ENCODE results near the gene EIF5.
"Not testable (repeated sequence)": the region's sequence is repeated elsewhere in the genome, so short reads cannot be mapped to it uniquely, and the experiment has no call there.

EIF5 gene

DNA sequence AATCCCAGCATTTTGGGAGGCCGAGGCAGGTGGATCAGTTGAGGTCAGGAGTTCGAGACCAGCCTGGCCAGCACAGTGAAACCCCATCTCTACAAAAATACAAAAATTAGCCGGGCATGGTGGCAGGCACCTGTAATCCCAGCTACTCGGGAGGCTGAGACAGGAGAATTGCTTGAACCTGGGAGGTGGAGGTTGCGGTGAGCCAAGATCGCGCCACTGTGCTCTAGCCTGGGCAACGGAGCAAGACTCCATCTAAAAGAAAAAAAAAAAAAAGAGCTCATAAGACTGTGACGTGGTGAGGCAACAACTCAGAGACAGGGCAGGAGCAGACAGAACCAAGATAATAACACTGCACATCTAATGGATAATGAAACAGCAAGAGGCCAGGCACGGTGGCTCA, 23.5 kb downstream of the EIF5 start:
- not testable (repeated sequence) for H3K36me3 Mint-ChIP-seq; H3K4me1 Mint-ChIP-seq; H3K27ac Mint-ChIP-seq; ATAC-seq (replicated peaks); H3K9me3 Mint-ChIP-seq; H3K4me3 Mint-ChIP-seq; DNase-seq
- peaks cover 16 to 25% of the 10 kb centered on the region in 2 donors for H3K27me3 Mint-ChIP-seq

GRCh38 chr14:103360548-103360947, 26.5 kb downstream of the EIF5 start:
- Mint-ChIP-seq H3K36me3 (peaks cover 2 to 18% of the 10 kb centered on the region in 2 donors), H3K4me3 (no peak overlapping the region), H3K4me1 (peaks cover 0 to 5% of the 10 kb centered on the region in 2 donors), H3K9me3 (peaks cover 14 to 15% of the 10 kb centered on the region in 2 donors), H3K27ac (no peak overlapping the region), H3K27me3 (peaks cover 19 to 28% of the 10 kb centered on the region in 2 donors)
- ATAC-seq (replicated peaks): no peak
- DNase-seq: no peak

- Mint-ChIP-seq H3K9me3 (peaks cover 14 to 15% of the 10 kb centered on the region in 2 donors), H3K27me3 (peaks cover 19 to 22% of the 10 kb centered on the region in 2 donors), H3K27ac (no peak overlapping the region), H3K4me3 (no peak overlapping the region), H3K4me1 (peaks cover 0 to 5% of the 10 kb centered on the region in 2 donors), H3K36me3 (peaks cover 2 to 18% of the 10 kb centered on the region in 2 donors)
- ATAC-seq (replicated peaks) (no peak), DNase-seq (no peak)
These were observed 27.8 kb downstream of the EIF5 start for GRCh38 chr14:103361867-103362266.

GRCh38 chr14:103362780-103363179, 28.7 kb downstream of the EIF5 start:
- Mint-ChIP-seq H3K4me3 (no peak overlapping the region), H3K4me1 (peaks cover 0 to 3% of the 10 kb centered on the region in 2 donors), H3K36me3 (peaks cover 2 to 18% of the 10 kb centered on the region in 2 donors), H3K27ac (no peak overlapping the region), H3K9me3 (peaks cover 14 to 15% of the 10 kb centered on the region in 2 donors), H3K27me3 (peaks cover 20 to 22% of the 10 kb centered on the region in 2 donors)
- ATAC-seq (replicated peaks) (no peak), DNase-seq (no peak)

DNA sequence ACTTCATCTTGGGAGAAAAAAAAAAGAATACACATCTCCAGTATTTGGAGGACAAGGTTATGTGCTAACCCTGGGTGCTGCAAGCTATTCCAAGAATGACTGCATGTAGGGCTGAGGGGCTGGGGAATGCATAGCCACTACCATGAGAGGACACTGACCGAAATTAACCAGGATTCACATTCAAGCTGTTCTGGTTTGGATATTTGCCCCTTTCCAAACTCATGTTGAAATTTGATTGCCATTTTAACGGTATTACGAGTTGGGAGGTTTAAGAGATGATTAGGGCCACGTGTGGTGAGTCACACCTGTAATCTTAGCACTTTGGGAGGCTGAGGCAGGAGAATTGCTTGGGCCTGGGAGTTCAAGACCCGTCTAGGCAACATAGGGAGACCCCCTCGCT, 32.7 kb downstream of the EIF5 start:
- DNase-seq (no peak), ATAC-seq (replicated peaks) (no peak)
- Mint-ChIP-seq H3K27ac (no peak overlapping the region), H3K9me3 (peaks cover 7 to 11% of the 10 kb centered on the region in 2 donors), H3K36me3 (peaks cover 2 to 14% of the 10 kb centered on the region in 2 donors), H3K4me1 (no peaks in the 10 kb centered on the region), H3K27me3 (peaks cover 17 to 19% of the 10 kb centered on the region in 2 donors), H3K4me3 (no peak overlapping the region)

DNA sequence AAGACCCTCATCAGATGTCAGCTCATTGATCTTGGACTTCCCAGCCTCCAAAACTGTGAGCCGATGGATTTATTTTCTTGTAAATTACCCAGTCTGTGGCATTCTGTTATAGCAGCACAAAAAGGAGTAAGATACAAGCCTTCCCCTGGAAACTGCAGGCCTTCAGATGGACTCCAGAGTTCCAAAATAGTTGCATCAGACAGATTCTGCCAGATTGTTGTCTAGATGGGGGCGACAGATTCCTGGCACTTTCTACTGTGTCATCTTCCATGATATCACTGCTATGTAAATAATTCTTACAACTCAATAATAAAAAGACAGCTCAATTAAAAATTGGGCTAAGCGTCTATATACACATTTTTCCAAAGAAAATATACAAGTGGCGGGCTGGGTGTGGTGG, 34.0 kb downstream of the EIF5 start:
- no peak overlapping the region for H3K27ac Mint-ChIP-seq
- H3K27me3 Mint-ChIP-seq: peaks cover 15 to 19% of the 10 kb centered on the region in 2 donors
- no peak for DNase-seq
- H3K4me3 Mint-ChIP-seq: no peak overlapping the region
- peaks cover 2 to 8% of the 10 kb centered on the region in 2 donors for H3K36me3 Mint-ChIP-seq
- H3K4me1 Mint-ChIP-seq: no peaks in the 10 kb centered on the region
- peaks cover 6 to 7% of the 10 kb centered on the region in 2 donors for H3K9me3 Mint-ChIP-seq
- ATAC-seq (replicated peaks): no peak

DNA sequence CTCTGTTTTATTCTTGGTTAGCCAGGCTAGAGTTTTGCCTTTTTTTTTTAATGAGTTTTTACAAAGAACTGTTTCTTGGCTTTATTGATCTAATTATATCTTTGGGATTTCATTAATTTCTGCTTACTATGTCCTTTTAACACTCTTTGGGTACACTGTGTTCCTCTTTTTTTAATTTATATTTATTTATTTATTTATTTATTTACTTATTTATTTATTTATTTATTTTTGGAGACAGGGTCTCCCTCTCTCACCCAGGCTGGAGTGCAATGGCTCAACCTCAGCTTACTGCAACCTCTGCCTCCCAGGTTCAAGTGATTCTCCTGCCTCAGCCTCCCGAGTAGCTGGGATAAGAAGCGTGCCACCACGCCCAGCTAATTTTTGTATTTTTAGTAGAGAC, 36.0 kb downstream of the EIF5 start:
- Mint-ChIP-seq H3K9me3 (no peaks in the 10 kb centered on the region), H3K4me1 (no peaks in the 10 kb centered on the region), H3K36me3 (no peaks in the 10 kb centered on the region), H3K4me3 (no peak overlapping the region), H3K27ac (no peak overlapping the region), H3K27me3 (peaks cover 17 to 20% of the 10 kb centered on the region in 2 donors)
- DNase-seq: no peak
- no peak for ATAC-seq (replicated peaks)

- H3K4me3 Mint-ChIP-seq: no peak overlapping the region
- H3K27ac Mint-ChIP-seq: no peak overlapping the region
- no peaks in the 10 kb centered on the region for H3K36me3 Mint-ChIP-seq
- ATAC-seq (replicated peaks) (no peak), DNase-seq (no peak)
- peaks cover 17 to 20% of the 10 kb centered on the region in 2 donors for H3K27me3 Mint-ChIP-seq
- H3K9me3 Mint-ChIP-seq: no peaks in the 10 kb centered on the region
- no peaks in the 10 kb centered on the region for H3K4me1 Mint-ChIP-seq
These were observed 38.0 kb downstream of the EIF5 start for GRCh38 chr14:103372017-103372416.

DNA sequence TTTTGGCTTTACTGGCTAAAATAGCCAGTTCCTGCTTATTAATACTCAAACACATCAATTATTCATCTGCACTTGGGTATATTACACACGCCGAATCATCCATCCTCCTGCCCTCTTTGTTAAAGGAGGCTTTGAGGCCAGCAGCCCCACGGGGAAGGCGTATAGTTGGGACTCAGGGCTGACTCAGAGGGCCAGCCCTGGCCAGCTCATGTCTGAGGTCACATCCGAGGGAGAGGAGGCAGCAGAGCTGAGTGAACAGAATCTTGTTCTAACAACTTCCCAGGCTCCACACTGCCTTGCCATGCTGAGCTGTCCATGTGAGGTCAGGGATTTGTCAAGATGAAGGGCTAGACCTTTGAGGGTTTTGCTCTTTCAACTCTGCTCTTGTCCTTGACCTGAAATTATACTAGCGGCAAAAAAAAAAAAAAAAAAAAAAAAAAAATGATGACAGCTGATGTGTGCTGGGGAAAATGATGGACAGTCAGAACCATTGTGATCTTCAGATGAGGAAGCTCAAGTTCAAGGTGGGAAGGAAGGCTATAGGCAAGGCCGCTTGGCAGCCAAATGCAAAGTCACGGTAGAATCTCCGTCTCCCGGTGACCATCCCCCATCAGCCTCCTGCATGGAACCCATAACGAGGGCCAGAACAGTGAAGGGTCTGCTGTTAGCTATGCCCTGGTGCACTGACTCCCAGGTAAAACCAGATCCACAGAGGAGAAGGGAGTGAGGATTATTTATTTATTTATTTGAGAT, 38.7 kb downstream of the EIF5 start:
- H3K27ac Mint-ChIP-seq: no peak overlapping the region
- H3K9me3 Mint-ChIP-seq: no peaks in the 10 kb centered on the region
- H3K36me3 Mint-ChIP-seq: no peaks in the 10 kb centered on the region

DNA sequence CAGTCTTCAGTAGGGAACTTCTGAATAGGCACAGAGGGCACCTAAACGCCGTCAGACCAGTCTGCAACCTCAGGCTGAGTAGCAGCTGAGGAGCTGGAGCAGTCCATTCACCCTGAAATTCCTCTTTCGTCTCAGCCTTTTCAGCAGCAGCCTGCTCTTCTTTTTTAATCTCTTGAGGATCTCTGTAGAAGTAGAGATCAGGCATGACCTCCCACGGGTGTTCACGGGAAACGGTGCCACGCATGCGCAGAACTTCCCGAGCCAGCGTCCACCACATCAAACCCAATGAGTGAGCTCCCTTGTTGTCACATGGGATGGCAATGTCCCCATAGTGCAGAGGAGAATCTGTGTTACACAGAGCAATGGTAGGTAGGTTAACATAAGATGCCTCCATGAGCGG, 40.1 kb downstream of the EIF5 start:
- no peaks in the 10 kb centered on the region for H3K36me3 Mint-ChIP-seq
- DNase-seq (no peak), ATAC-seq (replicated peaks) (no peak)
- H3K27me3 Mint-ChIP-seq: peaks cover 14 to 27% of the 10 kb centered on the region in 2 donors
- H3K4me1 Mint-ChIP-seq: no peaks in the 10 kb centered on the region
- no peak overlapping the region for H3K27ac Mint-ChIP-seq
- no peaks in the 10 kb centered on the region for H3K9me3 Mint-ChIP-seq
- no peak overlapping the region for H3K4me3 Mint-ChIP-seq

More for the DNA sequence above, 38.7 kb downstream of the EIF5 start:
- DNase-seq: no peak
- ATAC-seq (replicated peaks): no peak
- H3K4me3 Mint-ChIP-seq: no peak overlapping the region
- H3K27me3 Mint-ChIP-seq: peaks cover 17 to 20% of the 10 kb centered on the region in 2 donors
- H3K4me1 Mint-ChIP-seq: no peaks in the 10 kb centered on the region

- no peak overlapping the region for H3K27ac Mint-ChIP-seq
- ATAC-seq (replicated peaks): no peak
- H3K36me3 Mint-ChIP-seq: peaks cover 0 to 2% of the 10 kb centered on the region in 2 donors
- peaks cover 0 to 1% of the 10 kb centered on the region in 2 donors for H3K9me3 Mint-ChIP-seq
- H3K4me1 Mint-ChIP-seq: no peaks in the 10 kb centered on the region
- peaks cover 21 to 45% of the 10 kb centered on the region in 2 donors for H3K27me3 Mint-ChIP-seq
- no peak for DNase-seq
- no peak overlapping the region for H3K4me3 Mint-ChIP-seq
These were observed 43.5 kb downstream of the EIF5 start for GRCh38 chr14:103377522-103378037.

- DNase-seq: no peak
- Mint-ChIP-seq H3K9me3 (peaks cover 0 to 1% of the 10 kb centered on the region in 2 donors), H3K4me1 (no peaks in the 10 kb centered on the region), H3K27ac (no peak overlapping the region), H3K4me3 (no peak overlapping the region), H3K36me3 (peaks cover 0 to 2% of the 10 kb centered on the region in 2 donors), H3K27me3 (peaks cover 24 to 45% of the 10 kb centered on the region in 2 donors)
- no peak for ATAC-seq (replicated peaks)
These were observed 44.2 kb downstream of the EIF5 start for GRCh38 chr14:103378038-103378854.

- Mint-ChIP-seq H3K4me1 (peaks cover 7 to 14% of the 10 kb centered on the region in 2 donors), H3K4me3 (no peak overlapping the region), H3K9me3 (peaks cover 0 to 1% of the 10 kb centered on the region in 2 donors), H3K36me3 (peaks cover 0 to 2% of the 10 kb centered on the region in 2 donors), H3K27me3 (peaks cover 15 to 31% of the 10 kb centered on the region in 2 donors), H3K27ac (no peak overlapping the region)
- no peak for DNase-seq
- ATAC-seq (replicated peaks): no peak
These were observed 46.8 kb downstream of the EIF5 start for GRCh38 chr14:103380719-103381377.

GRCh38 chr14:103382376-103382775, 48.3 kb downstream of the EIF5 start:
- DNase-seq (no peak), ATAC-seq (replicated peaks) (no peak)
- no peak overlapping the region for H3K4me3 Mint-ChIP-seq
- peaks cover 0 to 1% of the 10 kb centered on the region in 2 donors for H3K9me3 Mint-ChIP-seq
- H3K27me3 Mint-ChIP-seq: peaks cover 15 to 31% of the 10 kb centered on the region in 2 donors
- H3K4me1 Mint-ChIP-seq: peaks cover 12 to 20% of the 10 kb centered on the region in 2 donors
- peaks cover 0 to 2% of the 10 kb centered on the region in 2 donors for H3K36me3 Mint-ChIP-seq
- H3K27ac Mint-ChIP-seq: no peak overlapping the region

Data from stimulated activated naive B cell treated with anti-CD40 and anti-IgM and Interleukin-4, amounts not matched to agents 10 μg/mL and 1 μg/mL and 100 μg/mL, for 72 hours (primary cell).